Measurements from ENCODE around the gene SLC39A11.

The SLC39A11 gene

GRCh38 chr17:73031472-73031871, 61.0 kb downstream of the SLC39A11 start:
- Histone ChIP-seq H2AFZ (ENCODE audit: low read depth, low read length) (no peak overlapping the region), H2BK120ac (ENCODE audit: low read depth, low read length) (no peak overlapping the region), H3K36me3 (ENCODE audit: control insufficient read depth in 1 of 2, insufficient read depth in 2 of 2, low read depth in 1 of 2, low read length in 2 of 2) (peaks cover 0 to 11% of the 10 kb centered on the region in 2 experiments), H4K91ac (ENCODE audit: low read length) (no peak overlapping the region), H3K9me3 (ENCODE audit: control insufficient read depth, low read length) (no peaks in the 10 kb centered on the region), H3K27ac (ENCODE audit: low read length, poor library complexity, severe bottlenecking) (no peak overlapping the region), H3K4me3 (ENCODE audit: insufficient read depth in 1 of 2, low read depth in 1 of 2, low read length in 2 of 2) (no peak overlapping the region), H3K4ac (ENCODE audit: low read depth in 1 of 2, low read length in 2 of 2) (no peak overlapping the region), H3K4me2 (ENCODE audit: low read length, poor library complexity, severe bottlenecking) (no peak overlapping the region), H3K18ac (ENCODE audit: low read depth in 1 of 2, low read length in 2 of 2) (no peak overlapping the region), H2AK5ac (ENCODE audit: low read length, severe bottlenecking) (no peak overlapping the region), H3K79me1 (replicated peaks; ENCODE audit: low read length, poor library complexity, severe bottlenecking) (peaks cover 8% of the 10 kb centered on the region), H3K9ac (ENCODE audit: low read length) (no peak overlapping the region), H3K14ac (ENCODE audit: low read length in 2 of 2) (no peak overlapping the region), H3K4me1 (ENCODE audit: control insufficient read depth, insufficient read depth, low read depth, low read length) (peaks cover 2% of the 10 kb centered on the region), H4K8ac (ENCODE audit: low read length) (no peak overlapping the region), H2BK15ac (ENCODE audit: low read depth, poor library complexity, severe bottlenecking) (no peak overlapping the region), H3K27me3 (ENCODE audit: control insufficient read depth in 1 of 2, insufficient read depth in 1 of 2, low read length in 2 of 2) (no peaks in the 10 kb centered on the region), H3K23ac (ENCODE audit: low read length in 2 of 2) (no peak overlapping the region), H2BK5ac (ENCODE audit: low read depth, low read length, poor library complexity, severe bottlenecking) (no peak overlapping the region), H2BK12ac (ENCODE audit: low read length in 2 of 2) (no peak overlapping the region)
- 95% methylated on average over 8 of the region's 8 CpGs for WGBS
- DNase-seq = no peak

DNA sequence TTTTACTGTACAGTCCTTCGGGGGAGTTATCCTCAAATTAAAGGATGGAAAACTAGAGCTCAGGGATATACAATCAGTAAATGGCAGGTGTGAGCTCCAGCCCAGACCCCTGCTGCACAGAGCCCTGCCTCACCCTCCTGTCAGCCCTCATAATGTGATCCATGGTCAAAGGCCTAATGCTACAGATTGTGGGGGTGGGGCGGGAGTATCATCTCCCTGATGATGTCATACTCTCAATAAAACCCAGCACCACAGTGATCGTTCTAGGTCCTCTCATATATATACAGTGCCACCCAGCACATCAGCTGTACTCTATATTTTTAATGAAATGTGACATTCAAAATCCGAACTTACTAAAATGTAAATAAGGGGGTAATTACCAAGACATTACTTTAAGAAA, 61.5 kb downstream of the SLC39A11 start:
- Histone ChIP-seq H3K4me1 (ENCODE audit: control insufficient read depth, insufficient read depth, low read depth, low read length) (peaks cover 2% of the 10 kb centered on the region), H3K4ac (ENCODE audit: low read depth in 1 of 2, low read length in 2 of 2) (no peak overlapping the region), H3K9me3 (ENCODE audit: control insufficient read depth, low read length) (no peaks in the 10 kb centered on the region), H3K79me1 (replicated peaks; ENCODE audit: low read length, poor library complexity, severe bottlenecking) (peaks cover 8% of the 10 kb centered on the region), H2BK12ac (ENCODE audit: low read length in 2 of 2) (no peak overlapping the region), H3K9ac (ENCODE audit: low read length) (no peak overlapping the region), H2BK15ac (ENCODE audit: low read depth, poor library complexity, severe bottlenecking) (no peak overlapping the region), H3K27me3 (ENCODE audit: control insufficient read depth in 1 of 2, insufficient read depth in 1 of 2, low read length in 2 of 2) (no peaks in the 10 kb centered on the region), H4K91ac (ENCODE audit: low read length) (no peak overlapping the region), H3K14ac (ENCODE audit: low read length in 2 of 2) (no peak overlapping the region), H2BK5ac (ENCODE audit: low read depth, low read length, poor library complexity, severe bottlenecking) (no peak overlapping the region), H3K4me3 (ENCODE audit: insufficient read depth in 1 of 2, low read depth in 1 of 2, low read length in 2 of 2) (no peak overlapping the region), H3K23ac (ENCODE audit: low read length in 2 of 2) (no peak overlapping the region), H2AFZ (ENCODE audit: low read depth, low read length) (no peak overlapping the region), H2BK120ac (ENCODE audit: low read depth, low read length) (no peak overlapping the region), H4K8ac (ENCODE audit: low read length) (no peak overlapping the region), H3K27ac (ENCODE audit: low read length, poor library complexity, severe bottlenecking) (no peak overlapping the region), H3K18ac (ENCODE audit: low read depth in 1 of 2, low read length in 2 of 2) (no peak overlapping the region), H2AK5ac (ENCODE audit: low read length, severe bottlenecking) (no peak overlapping the region), H3K4me2 (ENCODE audit: low read length, poor library complexity, severe bottlenecking) (no peak overlapping the region), H3K36me3 (ENCODE audit: control insufficient read depth in 1 of 2, insufficient read depth in 2 of 2, low read depth in 1 of 2, low read length in 2 of 2) (peaks cover 0 to 11% of the 10 kb centered on the region in 2 experiments)
- 100% methylated on average over 1 of the region's 4 CpGs for WGBS
- DNase-seq = no peak

DNA sequence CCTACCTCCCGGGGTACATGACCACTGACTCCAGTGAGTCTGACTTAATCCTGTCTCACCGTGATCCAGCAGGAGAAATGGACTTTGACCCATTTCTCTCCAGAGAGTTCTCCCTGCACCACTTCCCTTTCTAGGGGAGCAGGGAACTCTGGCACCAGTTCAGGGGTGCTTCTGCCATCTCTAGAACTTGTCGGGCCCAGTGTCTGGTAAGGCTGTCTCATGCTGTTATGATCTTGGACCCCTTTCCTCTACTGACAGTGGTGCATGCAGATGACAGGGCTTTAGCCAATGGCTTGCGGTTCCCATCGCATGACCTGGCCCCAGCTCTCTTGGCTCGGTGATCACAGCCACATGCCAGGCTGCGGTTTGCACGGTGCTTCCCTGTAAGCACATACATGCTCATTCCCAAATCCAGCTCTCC, 62.0 kb downstream of the SLC39A11 start:
- no peak overlapping the region for H3K4me2 ChIP-seq (ENCODE audit: low read length, poor library complexity, severe bottlenecking)
- H3K79me1 ChIP-seq (replicated peaks; ENCODE audit: low read length, poor library complexity, severe bottlenecking) = peaks cover 8% of the 10 kb centered on the region
- H3K9ac ChIP-seq (ENCODE audit: low read length) = no peak overlapping the region
- H2BK12ac ChIP-seq (ENCODE audit: low read length in 2 of 2) = no peak overlapping the region
- no peak overlapping the region for H2BK5ac ChIP-seq (ENCODE audit: low read depth, low read length, poor library complexity, severe bottlenecking)
- no peak overlapping the region for H3K4me3 ChIP-seq (ENCODE audit: insufficient read depth in 1 of 2, low read depth in 1 of 2, low read length in 2 of 2)
- peak overlapping the region; percentile 27 for H4K91ac ChIP-seq (ENCODE audit: low read length)
- H3K14ac ChIP-seq (ENCODE audit: low read length in 2 of 2) = no peak overlapping the region
- no peak overlapping the region for H2BK120ac ChIP-seq (ENCODE audit: low read depth, low read length)
- no peaks in the 10 kb centered on the region for H3K9me3 ChIP-seq (ENCODE audit: control insufficient read depth, low read length)
- no peaks in the 10 kb centered on the region for H3K27me3 ChIP-seq (ENCODE audit: control insufficient read depth in 1 of 2, insufficient read depth in 1 of 2, low read length in 2 of 2)
- H3K4me1 ChIP-seq (ENCODE audit: control insufficient read depth, insufficient read depth, low read depth, low read length) = peaks cover 2% of the 10 kb centered on the region
- H3K4ac ChIP-seq (ENCODE audit: low read depth in 1 of 2, low read length in 2 of 2) = no peak overlapping the region
- H3K27ac ChIP-seq (ENCODE audit: low read length, poor library complexity, severe bottlenecking) = no peak overlapping the region
- no peak for DNase-seq
- no peak overlapping the region for H2BK15ac ChIP-seq (ENCODE audit: low read depth, poor library complexity, severe bottlenecking)
- no peak overlapping the region for H2AFZ ChIP-seq (ENCODE audit: low read depth, low read length)
- H2AK5ac ChIP-seq (ENCODE audit: low read length, severe bottlenecking) = no peak overlapping the region
- peaks cover 0 to 11% of the 10 kb centered on the region in 2 experiments for H3K36me3 ChIP-seq (ENCODE audit: control insufficient read depth in 1 of 2, insufficient read depth in 2 of 2, low read depth in 1 of 2, low read length in 2 of 2)
- WGBS = 95% methylated on average over 8 of the region's 8 CpGs
- no peak overlapping the region for H3K23ac ChIP-seq (ENCODE audit: low read length in 2 of 2)
- no peak overlapping the region for H4K8ac ChIP-seq (ENCODE audit: low read length)
- H3K18ac ChIP-seq (ENCODE audit: low read depth in 1 of 2, low read length in 2 of 2) = no peak overlapping the region

GRCh38 chr17:73029991-73030390, 62.5 kb downstream of the SLC39A11 start:
- no peaks in the 10 kb centered on the region for H3K9me3 ChIP-seq (ENCODE audit: control insufficient read depth, low read length)
- no peak overlapping the region for H4K91ac ChIP-seq (ENCODE audit: low read length)
- no peak overlapping the region for H3K4ac ChIP-seq (ENCODE audit: low read depth in 1 of 2, low read length in 2 of 2)
- H2BK120ac ChIP-seq (ENCODE audit: low read depth, low read length) = no peak overlapping the region
- no peak overlapping the region for H2AK5ac ChIP-seq (ENCODE audit: low read length, severe bottlenecking)
- no peak overlapping the region for H3K18ac ChIP-seq (ENCODE audit: low read depth in 1 of 2, low read length in 2 of 2)
- no peak overlapping the region for H4K8ac ChIP-seq (ENCODE audit: low read length)
- H3K4me1 ChIP-seq (ENCODE audit: control insufficient read depth, insufficient read depth, low read depth, low read length) = peaks cover 2% of the 10 kb centered on the region
- H3K27ac ChIP-seq (ENCODE audit: low read length, poor library complexity, severe bottlenecking) = no peak overlapping the region
- H2BK12ac ChIP-seq (ENCODE audit: low read length in 2 of 2) = no peak overlapping the region
- 93% methylated on average over 8 of the region's 8 CpGs for WGBS
- no peaks in the 10 kb centered on the region for H3K27me3 ChIP-seq (ENCODE audit: control insufficient read depth in 1 of 2, insufficient read depth in 1 of 2, low read length in 2 of 2)
- no peak for DNase-seq
- H3K14ac ChIP-seq (ENCODE audit: low read length in 2 of 2) = no peak overlapping the region
- peaks cover 9% of the 10 kb centered on the region for H3K79me1 ChIP-seq (replicated peaks; ENCODE audit: low read length, poor library complexity, severe bottlenecking)
- no peak overlapping the region for H3K4me2 ChIP-seq (ENCODE audit: low read length, poor library complexity, severe bottlenecking)
- H2AFZ ChIP-seq (ENCODE audit: low read depth, low read length) = no peak overlapping the region
- H2BK15ac ChIP-seq (ENCODE audit: low read depth, poor library complexity, severe bottlenecking) = no peak overlapping the region
- no peak overlapping the region for H3K4me3 ChIP-seq (ENCODE audit: insufficient read depth in 1 of 2, low read depth in 1 of 2, low read length in 2 of 2)
- H3K23ac ChIP-seq (ENCODE audit: low read length in 2 of 2) = no peak overlapping the region
- H2BK5ac ChIP-seq (ENCODE audit: low read depth, low read length, poor library complexity, severe bottlenecking) = no peak overlapping the region
- peaks cover 0 to 11% of the 10 kb centered on the region in 2 experiments for H3K36me3 ChIP-seq (ENCODE audit: control insufficient read depth in 1 of 2, insufficient read depth in 2 of 2, low read depth in 1 of 2, low read length in 2 of 2)
- H3K9ac ChIP-seq (ENCODE audit: low read length) = no peak overlapping the region

Data from mesenchymal stem cell (in vitro differentiated cells and primary cell).